Stimulated activated CD4-positive, alpha-beta T cell treated with anti-CD3 and anti-CD28 coated beads, Interleukin-12 subunit alpha, Interleukin-12 subunit beta, amount 100 ng/mL, for 24 hours (primary cell): ENCODE data around the gene BPIFB6.
"Not testable (repeated sequence)": the region's sequence is repeated elsewhere in the genome, so short reads cannot be mapped to it uniquely, and the experiment has no call there.

ENCODE experiments used
- DNase-seq, 2 experiments: peaks; one replicate each; pipeline ENCODE4 v3.0.0-alpha.2; 2020; ENCODE audit warnings: low read depth in 2 of 2

Gene BPIFB6

DNA sequence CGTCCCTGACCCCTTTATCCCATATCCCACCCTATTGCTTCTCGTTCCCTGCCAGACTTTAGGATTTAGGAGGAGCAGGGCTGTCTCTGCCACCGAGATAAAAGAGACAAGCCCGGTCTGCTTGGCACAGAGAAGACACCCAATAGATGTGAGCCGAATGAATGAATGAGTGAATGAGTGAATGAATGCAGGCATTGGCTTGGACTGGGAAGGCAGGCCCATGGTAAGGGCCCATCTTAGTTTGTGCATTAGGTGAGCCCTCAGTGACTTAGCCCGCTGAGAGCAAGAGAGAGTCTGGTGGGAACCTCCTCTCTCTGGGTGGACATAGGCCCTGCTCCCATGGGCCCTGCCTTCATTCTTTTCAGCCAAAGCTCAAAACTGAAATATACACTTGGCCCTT lies 879 bp upstream of the BPIFB6 start:
- no peak for DNase-seq

DNA sequence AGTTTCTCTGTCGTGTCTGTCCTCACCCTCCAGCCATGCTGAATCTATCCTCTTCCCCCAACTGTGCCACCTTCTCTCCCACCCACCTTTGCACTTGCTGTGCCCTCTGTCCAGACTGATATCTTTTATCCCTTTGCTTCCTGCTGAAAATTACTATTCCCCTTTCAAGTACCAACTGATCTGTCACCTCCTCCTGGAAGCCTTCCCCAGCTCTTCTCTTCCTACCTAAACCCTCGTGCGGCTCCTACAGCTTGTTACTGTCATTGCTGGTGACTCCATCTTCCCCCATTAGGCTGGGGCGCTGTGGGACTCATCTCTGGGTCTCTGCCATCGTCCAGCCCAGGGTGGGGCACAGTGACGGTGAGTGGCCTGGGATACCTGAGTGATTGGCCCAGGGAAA lies 1.1 kb downstream of the BPIFB6 start:
- no peak for DNase-seq

GRCh38 chr20:33033381-33033780 lies 1.9 kb downstream of the BPIFB6 start:
- DNase-seq: no peak

GRCh38 chr20:33034115-33034514 lies 2.7 kb downstream of the BPIFB6 start:
- no peak for DNase-seq

DNA sequence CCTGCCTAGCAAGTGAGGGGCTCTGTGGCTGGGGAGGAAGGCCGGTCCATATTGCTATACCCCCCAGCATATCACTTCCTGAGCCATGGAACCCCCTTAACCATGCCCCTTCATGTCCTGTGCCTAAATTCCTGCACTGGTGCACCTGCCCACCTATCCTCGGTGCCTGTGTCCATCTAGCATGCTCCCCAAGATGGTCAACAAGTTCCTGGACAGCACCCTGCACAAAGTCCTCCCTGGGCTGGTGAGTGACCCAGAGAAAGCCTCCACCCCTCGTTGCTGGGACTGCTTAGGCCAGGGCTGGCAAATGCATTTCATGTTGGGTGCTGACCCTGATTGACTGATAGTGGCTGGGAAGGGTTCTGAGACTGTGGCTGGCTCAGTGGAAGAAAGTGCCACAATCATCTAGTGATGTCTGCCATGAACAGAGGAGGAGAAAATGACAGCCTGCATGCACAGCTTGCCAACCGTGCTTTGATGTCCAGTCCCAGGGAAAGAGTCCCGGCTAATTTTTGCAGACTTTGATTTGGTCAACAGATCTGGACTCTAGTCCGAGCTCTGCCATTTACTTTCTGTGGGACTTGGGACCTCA lies 3.5 kb downstream of the BPIFB6 start:
- DNase-seq: no peak

GRCh38 chr20:33037456-33037855 lies 6.0 kb downstream of the BPIFB6 start:
- DNase-seq: no peak

- no peak for DNase-seq
Measured at GRCh38 chr20:33038243-33038642, 6.8 kb downstream of the BPIFB6 start.

DNA sequence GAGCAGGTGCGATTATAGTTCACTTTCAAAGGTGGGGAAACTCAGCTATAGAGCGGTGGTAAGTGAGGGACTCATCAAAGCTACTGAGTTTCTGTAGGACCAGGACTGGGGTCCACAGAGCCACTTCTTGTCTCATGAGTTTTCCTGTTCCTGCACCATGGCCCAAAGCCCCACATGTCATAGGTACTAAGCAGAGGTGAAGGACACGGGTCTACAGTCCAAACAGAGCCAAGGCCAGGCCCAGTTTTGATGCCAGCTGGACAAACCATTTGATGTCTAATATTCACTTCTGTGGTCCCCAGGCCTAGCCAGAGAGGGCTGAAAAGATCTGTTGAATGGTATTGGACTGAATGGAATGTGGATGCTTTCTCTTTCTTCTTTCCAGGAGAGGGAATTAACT lies 11.0 kb downstream of the BPIFB6 start:
- DNase-seq: no peak

GRCh38 chr20:33042983-33043730 lies 11.7 kb downstream of the BPIFB6 start:
- DNase-seq: no peak

- no peak for DNase-seq
Measured at GRCh38 chr20:33043731-33044181, 12.3 kb downstream of the BPIFB6 start.

DNA sequence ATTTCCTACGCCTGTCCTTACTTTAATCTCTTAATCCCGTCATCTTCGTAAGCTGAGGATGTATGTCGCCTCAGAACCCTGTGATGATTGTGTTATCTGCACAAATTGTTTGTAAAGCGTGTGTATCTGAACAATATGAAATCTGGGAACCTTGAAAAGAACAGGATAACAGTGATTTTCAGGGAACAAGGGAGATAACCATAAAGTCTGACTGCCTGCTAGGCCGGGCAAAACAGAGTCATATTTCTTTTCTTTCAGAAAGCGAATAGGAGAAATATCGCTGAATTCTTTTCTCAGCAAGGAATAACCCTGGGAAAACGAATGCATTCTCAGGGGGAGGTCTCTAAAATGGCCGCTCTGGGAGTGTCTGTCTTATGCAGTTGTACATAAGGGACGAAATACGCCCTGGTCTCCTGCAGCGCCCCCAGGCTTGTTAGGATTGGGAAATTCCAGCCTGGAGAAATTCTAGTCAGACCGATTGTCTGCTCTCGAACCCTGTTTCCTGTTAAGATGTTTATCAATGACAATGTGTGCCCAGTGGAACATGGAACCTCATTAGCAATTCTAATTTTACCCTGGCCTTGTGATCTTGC lies 13.8 kb downstream of the BPIFB6 start:
- not testable (repeated sequence) for DNase-seq

DNA sequence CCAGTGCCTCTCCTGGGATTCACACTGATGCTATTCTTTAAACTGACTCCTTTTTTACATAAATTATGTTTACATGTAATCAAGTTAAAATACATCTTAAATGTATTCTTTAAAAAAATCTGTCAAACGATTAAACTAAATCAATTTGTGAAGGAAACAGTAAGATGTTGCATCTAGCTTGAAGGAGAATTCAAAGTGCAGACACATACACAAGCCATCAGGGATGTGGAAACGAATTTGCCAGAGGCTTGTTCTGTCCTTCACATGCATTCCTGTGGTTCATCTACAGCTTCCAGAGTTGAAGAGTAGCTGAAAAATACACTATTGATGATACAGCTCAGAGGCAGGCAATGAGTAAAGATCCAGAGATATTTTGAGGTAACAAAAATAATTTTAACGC lies 15.0 kb downstream of the BPIFB6 start:
- no peak for DNase-seq

DNA sequence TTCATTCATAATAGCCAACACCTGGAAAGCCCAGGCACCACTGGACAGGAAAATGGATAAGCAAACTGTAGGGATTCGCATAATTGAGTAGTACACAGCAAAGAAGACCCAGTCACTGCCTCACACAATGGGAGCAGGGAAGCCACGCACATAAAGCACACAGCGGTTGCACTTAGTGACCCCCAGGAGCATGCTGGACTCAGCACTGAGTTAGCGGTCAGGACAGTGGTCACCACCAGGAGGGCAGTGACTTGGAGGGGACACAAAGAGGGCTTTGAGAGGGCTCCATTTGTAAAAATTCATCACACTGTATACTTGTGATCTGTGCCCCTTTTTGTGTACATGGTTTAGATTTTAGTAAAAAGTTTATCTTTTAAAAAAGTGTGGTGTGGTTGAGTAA lies 19.9 kb downstream of the BPIFB6 start:
- DNase-seq: no peak

DNA sequence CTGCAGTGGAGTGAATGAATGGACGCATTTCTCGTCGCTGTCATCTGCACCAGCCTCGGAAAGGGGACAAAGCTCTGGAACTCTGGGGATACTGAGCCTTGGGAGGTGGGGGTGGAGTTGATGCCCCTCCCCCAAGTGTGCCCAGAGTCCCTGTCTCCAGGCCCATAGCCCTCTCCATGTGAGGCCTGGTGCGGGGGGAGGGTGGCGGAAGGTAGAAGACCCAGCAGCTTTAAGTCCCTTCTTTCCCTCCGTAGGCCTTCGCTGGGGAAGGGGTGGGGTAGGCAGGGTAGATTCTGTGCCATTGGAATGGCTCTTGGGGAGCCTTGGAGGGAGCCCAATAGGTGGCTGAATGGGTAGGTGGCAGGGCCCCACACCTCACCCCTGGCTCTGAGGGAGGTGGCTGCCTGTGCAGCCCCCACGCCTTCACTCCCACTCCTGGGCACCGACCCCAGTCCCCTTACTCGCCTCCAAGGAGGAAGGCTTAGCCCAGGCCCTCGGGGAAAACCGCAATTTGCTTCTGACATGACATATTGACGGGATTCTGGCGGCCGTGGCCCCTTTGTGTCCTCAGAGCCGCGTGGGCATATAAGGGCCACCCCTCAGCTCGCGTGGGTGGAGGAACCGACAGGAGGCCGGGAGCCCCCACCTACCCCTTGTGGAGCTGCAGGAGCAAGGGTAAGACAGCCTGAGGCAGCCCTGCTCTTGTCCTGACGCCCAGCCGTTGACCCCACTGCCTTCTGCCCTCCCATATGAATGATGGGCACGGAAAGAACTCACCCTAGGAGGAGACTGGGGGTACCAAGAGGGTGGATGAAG lies 22.1 kb downstream of the BPIFB6 start, which contains the start of gene BPIFB3:
BPIFB3 (plus strand) TSS at position 613 of the 816 bp plus-strand sequence. CDS start 1,533 bp downstream, outside the sequence.
- no peak for DNase-seq

- no peak for DNase-seq
Measured at GRCh38 chr20:33054381-33054780, 22.9 kb downstream of the BPIFB6 start.

DNA sequence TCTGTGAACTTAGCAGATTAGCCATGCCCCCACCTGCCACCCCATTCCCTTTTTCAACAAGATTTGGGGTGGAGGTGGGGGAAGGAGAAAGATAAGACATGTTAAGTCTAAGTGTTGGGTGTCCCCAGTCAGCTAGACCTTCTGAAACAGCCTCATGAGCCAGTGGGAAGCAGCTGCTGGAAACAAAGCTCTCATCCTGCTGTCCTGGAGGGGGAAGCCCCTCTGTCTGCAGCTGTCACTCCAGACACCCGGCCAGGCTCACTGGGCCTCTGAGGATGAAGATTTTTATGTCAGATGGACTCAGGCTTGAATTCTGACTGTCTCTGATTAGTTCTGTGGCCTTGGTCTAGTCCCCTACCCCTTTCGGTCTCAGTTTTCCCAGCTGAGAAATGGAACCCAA lies 23.3 kb downstream of the BPIFB6 start:
- no peak for DNase-seq

- no peak for DNase-seq
Measured at GRCh38 chr20:33059136-33059535, 27.7 kb downstream of the BPIFB6 start.

DNA sequence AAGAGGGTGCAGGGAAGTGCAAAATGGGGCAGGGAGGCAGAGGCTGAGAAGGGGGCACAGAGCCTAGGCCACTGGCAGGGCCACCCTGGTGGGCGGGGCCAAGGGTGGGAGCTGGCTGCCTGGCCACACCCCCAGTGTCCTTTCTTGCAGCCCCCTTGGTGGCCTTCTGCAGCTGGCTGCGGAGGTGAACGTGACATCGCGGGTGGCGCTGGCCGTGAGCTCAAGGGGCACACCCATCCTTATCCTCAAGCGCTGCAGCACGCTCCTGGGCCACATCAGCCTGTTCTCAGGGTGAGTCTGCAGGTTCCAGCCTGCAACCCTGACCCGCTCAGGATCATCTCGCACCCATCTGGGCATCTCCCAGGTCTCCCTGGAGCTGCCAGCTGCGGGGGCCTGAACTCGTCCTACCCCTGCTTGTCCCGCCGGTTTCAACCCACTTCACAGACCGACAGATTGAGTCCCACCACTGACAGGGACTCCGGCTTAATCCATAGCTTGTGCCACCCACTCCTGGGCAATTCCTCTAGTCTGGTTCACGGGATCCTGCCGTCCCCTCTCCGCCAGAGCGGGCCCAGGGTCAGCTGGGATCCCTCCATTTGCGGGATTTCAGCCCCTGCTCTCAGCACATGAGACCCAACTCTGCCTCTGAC lies 28.4 kb downstream of the BPIFB6 start:
- DNase-seq: no peak

DNA sequence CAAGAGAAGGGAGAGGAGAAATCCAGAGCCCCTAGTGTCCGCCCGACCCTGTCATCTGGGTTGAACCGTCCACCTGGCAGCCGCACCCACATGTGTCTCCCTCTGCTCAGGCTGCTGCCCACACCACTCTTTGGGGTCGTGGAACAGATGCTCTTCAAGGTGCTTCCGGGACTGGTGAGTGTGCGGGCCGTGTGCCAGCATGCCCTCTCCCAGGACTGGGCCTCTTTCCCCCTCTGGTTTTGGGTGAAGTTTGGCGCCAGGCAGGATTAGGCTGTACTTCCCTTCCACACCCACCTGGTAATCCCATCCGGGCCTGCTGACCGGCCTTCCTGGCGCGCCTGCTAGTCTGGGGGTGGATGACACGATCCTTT lies 30.2 kb downstream of the BPIFB6 start:
- DNase-seq: no peak

GRCh38 chr20:33062105-33062824 lies 30.8 kb downstream of the BPIFB6 start:
- DNase-seq: no peak

DNA sequence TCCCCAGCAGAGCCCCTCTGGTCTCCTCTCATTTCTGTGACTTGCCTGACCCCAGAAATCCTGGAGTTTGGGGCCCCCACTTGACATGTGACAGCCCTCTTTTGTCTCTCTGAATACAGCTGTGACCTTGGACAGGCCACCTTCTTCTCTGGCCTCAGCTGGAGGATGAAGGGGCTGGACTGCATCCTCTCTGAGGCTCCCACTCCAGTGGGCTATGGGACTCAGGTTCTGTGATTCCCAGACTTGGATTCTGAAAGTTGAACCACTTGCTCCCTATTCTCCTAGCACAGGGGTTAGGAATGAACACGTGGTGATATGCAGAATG lies 31.3 kb downstream of the BPIFB6 start:
- DNase-seq: no peak
